Hepatocyte (in vitro differentiated cells): Measurements from ENCODE around the gene ACAT2. TPM values are rescaled to one million over a fixed set of nuclear protein-coding genes. Genes with fewer than 3 reads are reported as not detected.
"Not testable (repeated sequence)": the region's sequence is repeated elsewhere in the genome, so short reads cannot be mapped to it uniquely, and the experiment has no call there.

Source experiments
- DNase-seq: peaks from one replicate; pipeline ENCODE4 v3.0.0-alpha.2; 2016; ENCODE audit warnings: low spot score
- H2AFZ ChIP-seq: fragments of 200-600 bp; sonication (generic); 2 replicates; pipeline ENCODE4 v1.6.0; 2016; ENCODE audit warnings: antibody characterized with exemption, mild to moderate bottlenecking
- H3K27ac ChIP-seq: fragments of 200-600 bp; sonication (generic); 2 replicates; pipeline ENCODE4 v1.5.1; 2016; ENCODE audit warnings: mild to moderate bottlenecking
- H3K27me3 ChIP-seq: fragments of 200-600 bp; sonication (generic); 2 replicates; pipeline ENCODE4 v1.6.1; 2016
- H3K36me3 ChIP-seq: fragments of 200-600 bp; sonication (generic); replicated peaks from 2 replicates; pipeline ENCODE4 v1.5.1; 2016; ENCODE audit warnings: low read depth; ENCODE audit not compliant: insufficient read depth
- H3K4me1 ChIP-seq: fragments of 200-600 bp; sonication (generic); 2 replicates; pipeline ENCODE4 v1.5.1; 2016; ENCODE audit warnings: mild to moderate bottlenecking, moderate library complexity; ENCODE audit not compliant: insufficient read depth
- H3K4me2 ChIP-seq: fragments of 200-600 bp; sonication (generic); 2 replicates; pipeline ENCODE4 v1.6.0; 2016
- H3K4me3 ChIP-seq: fragments of 200-600 bp; sonication (generic); 2 replicates; pipeline ENCODE4 v1.5.1; 2016; ENCODE audit warnings: mild to moderate bottlenecking
- H3K79me2 ChIP-seq: fragments of 200-600 bp; sonication (generic); 2 replicates; pipeline ENCODE4 v1.6.0; 2017; ENCODE audit warnings: mild to moderate bottlenecking
- H3K9me2 ChIP-seq: fragments of 200-600 bp; sonication (generic); replicated peaks from 2 replicates; pipeline ENCODE4 v1.6.0; 2017; ENCODE audit warnings: mild to moderate bottlenecking; ENCODE audit not compliant: insufficient read depth
- H3K9me3 ChIP-seq: fragments of 200-600 bp; sonication (generic); 2 replicates; pipeline ENCODE4 v1.5.1; 2016; ENCODE audit warnings: low read depth, mild to moderate bottlenecking
- H4K20me1 ChIP-seq: fragments of 200-600 bp; sonication (generic); 2 replicates; pipeline ENCODE4 v1.6.0; 2016; ENCODE audit warnings: mild to moderate bottlenecking; ENCODE audit not compliant: insufficient read depth, poor library complexity, severe bottlenecking
- CTCF ChIP-seq: fragments of 200-600 bp; sonication (generic); IDR thresholded peaks from 2 replicates; pipeline ENCODE4 v1.5.1; 2016; ENCODE audit warnings: antibody characterized with exemption, mild to moderate bottlenecking; ENCODE audit not compliant: poor library complexity
- EZH2 ChIP-seq: fragments of 200-600 bp; sonication (generic); IDR thresholded peaks from 2 replicates; pipeline ENCODE4 v1.6.1; 2016; ENCODE audit warnings: antibody characterized with exemption, mild to moderate bottlenecking, borderline replicate concordance
- EZH2phosphoT487 ChIP-seq: fragments of 200-600 bp; sonication (generic); IDR thresholded peaks from one replicate; pipeline ENCODE4 v1.6.1; 2018; ENCODE audit warnings: antibody characterized with exemption, mild to moderate bottlenecking, low read depth, moderate library complexity; ENCODE audit not compliant: unreplicated experiment, severe bottlenecking
- WGBS: methylation state at CpG from one replicate; pipeline ENCODE4 v1.1.6; 2016; ENCODE audit warnings: low lambda C conversion rate; ENCODE audit errors: missing lambda C conversion rate; 5-methylcytosine and 5-hydroxymethylcytosine counted together
- polyA plus RNA-seq: library from polyadenylated mRNA; unstranded; fragments of >200 nt; fragmentation: Nextera tagmentation; extraction: Ambion mirVana; gene quantifications from 2 replicates; pipeline ENCODE4 v1.2.1, GENCODE V29; 2016
- total RNA-seq: library from RNA; depleted of rRNA; stranded (reverse); fragments of >200 nt; gene quantifications from 2 replicates; pipeline ENCODE4 v1.2.3, GENCODE V29; 2014

Gene ACAT2
- total and polyA plus RNA-seq, 2 experiments from 2014 or later: 67.0 to 98.6 TPM

DNA sequence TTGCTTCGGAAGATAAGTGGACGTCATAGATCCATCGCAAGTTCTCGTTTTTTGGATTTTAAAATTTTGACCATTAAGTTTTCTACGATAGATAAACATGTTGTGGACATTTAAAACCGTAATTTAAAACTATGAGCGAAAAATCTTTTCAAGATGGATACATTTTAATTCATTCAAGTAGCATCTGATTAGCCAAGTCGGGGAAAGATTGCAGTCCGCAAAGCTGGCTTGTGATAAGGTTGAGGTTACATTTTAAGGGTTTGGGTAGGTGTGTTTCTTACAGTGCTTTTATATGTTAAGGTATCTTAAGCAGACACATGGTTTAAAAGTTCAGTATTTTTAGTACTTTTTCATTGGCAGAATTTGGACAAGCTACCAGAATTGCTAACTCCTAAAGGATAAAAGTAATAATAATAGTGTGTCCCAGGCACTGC, 33.3 kb upstream of the ACAT2 start:
- Histone ChIP-seq H3K9me3 (no peaks in the 10 kb centered on the region), H3K9me2 (no peaks in the 10 kb centered on the region), H3K79me2 (peaks cover 88% of the 10 kb centered on the region), H4K20me1 (peaks cover 56% of the 10 kb centered on the region), H2AFZ (no peak overlapping the region), H3K27me3 (no peaks in the 10 kb centered on the region), H3K4me1 (peaks cover 12% of the 10 kb centered on the region), H3K4me2 (peak overlapping the region; percentile 92), H3K4me3 (peak overlapping the region; percentile 97), H3K36me3 (no peaks in the 10 kb centered on the region), H3K27ac (peak overlapping the region; percentile 100)
- 1% methylated on average over 9 of the region's 9 CpGs for WGBS
- no peak for DNase-seq
- TF ChIP-seq EZH2: no peak
- no peak for TF ChIP-seq CTCF
- no peak for TF ChIP-seq EZH2phosphoT487

- Histone ChIP-seq H3K4me2 (peak overlapping the region; percentile 92), H3K27me3 (no peaks in the 10 kb centered on the region), H3K9me2 (no peaks in the 10 kb centered on the region), H2AFZ (no peak overlapping the region), H3K9me3 (no peaks in the 10 kb centered on the region), H3K36me3 (no peaks in the 10 kb centered on the region), H3K79me2 (peaks cover 88% of the 10 kb centered on the region), H3K27ac (peak overlapping the region; percentile 100), H4K20me1 (peaks cover 68% of the 10 kb centered on the region), H3K4me1 (peaks cover 12% of the 10 kb centered on the region), H3K4me3 (peak overlapping the region; percentile 97)
- DNase-seq: peak; percentile 16
- WGBS: 51% methylated on average over 4 of the region's 4 CpGs
- no peak for TF ChIP-seq EZH2phosphoT487
These were observed 32.1 kb upstream of the ACAT2 start for GRCh38 chr6:159729598-159730331.

DNA sequence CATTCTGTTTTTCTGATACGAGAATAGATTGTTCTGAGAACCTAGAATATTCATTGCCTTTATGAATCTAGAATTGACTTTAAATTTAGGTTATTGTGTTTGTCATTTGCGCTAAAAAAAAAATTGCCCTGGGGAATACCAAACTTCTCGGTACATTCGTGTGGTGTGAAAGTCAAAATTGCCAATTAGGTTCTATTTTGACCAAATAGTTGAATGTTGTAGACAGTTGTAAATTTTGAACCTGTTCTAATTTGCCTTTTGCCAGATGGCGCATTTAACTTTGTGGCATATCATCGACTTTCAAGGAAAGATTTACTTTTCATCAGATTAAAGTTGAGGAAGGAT, 31.5 kb upstream of the ACAT2 start:
- peak overlapping the region; percentile 97 for H3K4me3 ChIP-seq
- peaks cover 73% of the 10 kb centered on the region for H4K20me1 ChIP-seq
- 87% methylated on average over 6 of the region's 6 CpGs for WGBS

DNA sequence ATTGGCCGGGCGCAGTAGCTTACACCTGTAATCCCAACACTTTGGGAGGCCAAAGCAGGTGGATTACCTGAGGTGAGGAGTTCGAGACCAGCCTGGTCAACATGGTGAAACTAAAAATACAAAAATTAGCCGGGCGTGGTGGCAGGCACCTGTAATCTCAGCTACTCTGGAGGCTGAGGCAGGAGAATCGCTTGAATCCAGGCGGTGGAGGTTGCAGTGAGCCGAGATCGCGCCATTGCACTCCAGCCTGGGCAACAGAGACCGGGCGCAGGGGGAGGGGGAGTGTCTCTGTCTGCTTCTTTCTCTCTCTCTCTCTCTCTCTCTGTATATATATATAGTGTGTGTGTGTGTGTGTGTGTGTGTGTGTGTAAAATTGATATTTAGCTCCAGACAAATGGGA, 29.3 kb upstream of the ACAT2 start:
- H3K4me1 ChIP-seq: not testable (repeated sequence)
- peaks cover 96% of the 10 kb centered on the region for H4K20me1 ChIP-seq

More for the DNA sequence above, 31.5 kb upstream of the ACAT2 start:
- no peaks in the 10 kb centered on the region for H3K9me2 ChIP-seq
- peaks cover 12% of the 10 kb centered on the region for H3K4me1 ChIP-seq
- no peaks in the 10 kb centered on the region for H3K9me3 ChIP-seq
- DNase-seq: no peak
- H3K27ac ChIP-seq: no peak overlapping the region
- H3K79me2 ChIP-seq: peaks cover 88% of the 10 kb centered on the region
- H3K4me2 ChIP-seq: peak overlapping the region; percentile 92
- TF ChIP-seq EZH2 (no peak), EZH2phosphoT487 (no peak), CTCF (no peak)
- no peaks in the 10 kb centered on the region for H3K36me3 ChIP-seq
- no peak overlapping the region for H2AFZ ChIP-seq
- no peaks in the 10 kb centered on the region for H3K27me3 ChIP-seq

DNA sequence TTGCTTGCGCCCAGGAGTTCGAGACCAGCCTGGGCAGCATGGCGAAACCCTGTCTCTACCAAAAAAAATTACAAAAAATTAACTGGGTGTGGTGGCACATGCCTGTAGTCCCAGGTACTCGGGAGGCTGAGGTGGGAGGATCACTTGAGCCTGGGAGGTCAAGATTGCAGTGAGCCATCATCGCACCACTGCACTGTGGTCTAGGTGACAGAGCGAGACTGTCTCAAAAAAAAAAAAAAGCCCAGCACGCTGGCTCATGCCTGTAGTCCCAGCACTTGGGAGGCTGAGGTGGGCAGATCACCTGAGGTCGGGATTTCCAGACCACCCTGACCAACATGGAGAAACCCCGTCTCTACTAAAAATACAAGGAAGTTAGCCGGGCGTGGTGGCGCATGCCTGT, 28.4 kb upstream of the ACAT2 start:
- not testable (repeated sequence) for H3K27ac ChIP-seq, H3K4me3 ChIP-seq, H3K9me3 ChIP-seq, H3K36me3 ChIP-seq, H3K4me2 ChIP-seq, H3K9me2 ChIP-seq, DNase-seq, H3K4me1 ChIP-seq, H2AFZ ChIP-seq, H3K27me3 ChIP-seq
- Histone ChIP-seq H3K79me2 (peaks cover 100% of the 10 kb centered on the region), H4K20me1 (peaks cover 100% of the 10 kb centered on the region)
- WGBS: 97% methylated on average over 12 of the region's 12 CpGs

More for the DNA sequence above, 29.3 kb upstream of the ACAT2 start:
- peaks cover 100% of the 10 kb centered on the region for H3K79me2 ChIP-seq
- H3K4me3 ChIP-seq, H3K9me2 ChIP-seq, H3K9me3 ChIP-seq, H3K4me2 ChIP-seq, DNase-seq, H2AFZ ChIP-seq, H3K27ac ChIP-seq, H3K36me3 ChIP-seq, H3K27me3 ChIP-seq: not testable (repeated sequence)
- 98% methylated on average over 11 of the region's 12 CpGs for WGBS
